CD4-positive, CD25-positive, alpha-beta regulatory T cell (primary cell): ENCODE data around the gene ANKRD27. TPM values are rescaled to one million over a fixed set of nuclear protein-coding genes. Genes with fewer than 3 reads are reported as not detected.
"Not testable (repeated sequence)": the region's sequence is repeated elsewhere in the genome, so short reads cannot be mapped to it uniquely, and the experiment has no call there.

Experiments used
- ATAC-seq, 2 donors: fragments of 150-1000 bp; cut with Tn5 transposase; one replicate each; pipeline ENCODE4 v1.10.0; 2021; ENCODE audit warnings: low read depth in 2 of 2, moderate number of reproducible peaks in 2 of 2, moderate library complexity in 1 of 2
- DNase-seq, 3 donors: peaks; one replicate each; pipeline versions ENCODE4 v3.0.0 to v3.0.0-alpha.2; 2012 to 2022; ENCODE audit warnings: mixed read lengths in 1 of 3
- H3K27ac ChIP-seq: one replicate; pipeline ENCODE4 v1.7.0; 2013; ENCODE audit warnings: mild to moderate bottlenecking, low read length; ENCODE audit not compliant: insufficient read depth, poor library complexity, severe bottlenecking
- H3K27me3 ChIP-seq: one replicate; pipeline ENCODE4 v1.7.0; 2013; ENCODE audit warnings: low read length; ENCODE audit not compliant: control insufficient read depth, insufficient read depth
- H3K36me3 ChIP-seq: one replicate; pipeline ENCODE4 v1.7.0; 2013; ENCODE audit warnings: mild to moderate bottlenecking, low read length, moderate library complexity; ENCODE audit not compliant: control insufficient read depth, insufficient read depth
- H3K4me1 ChIP-seq: 2 replicates; pipeline ENCODE4 v1.7.0; 2013; ENCODE audit warnings: mild to moderate bottlenecking, low read length; ENCODE audit not compliant: insufficient read depth, control insufficient read depth, poor library complexity, severe bottlenecking
- H3K4me3 ChIP-seq: one replicate; pipeline ENCODE4 v1.7.0; 2013; ENCODE audit warnings: low read depth, mild to moderate bottlenecking, low read length, moderate library complexity
- H3K9me3 ChIP-seq, 2 experiments: 1 replicate in 1 of 2; 2 replicates in 1 of 2; pipeline ENCODE4 v1.7.0; 2013; ENCODE audit warnings: low read length in 2 of 2, mild to moderate bottlenecking in 1 of 2, moderate library complexity in 1 of 2; ENCODE audit not compliant: control insufficient read depth in 2 of 2
- H3K27ac Mint-ChIP-seq, 3 donors: one replicate each; pipeline ENCODE4 v1.8.0; 2020 to 2022; ENCODE audit warnings: mild to moderate bottlenecking in 3 of 3, mixed read lengths in 3 of 3, moderate library complexity in 2 of 3
- H3K27me3 Mint-ChIP-seq: one replicate; pipeline ENCODE4 v1.8.0; 2022; ENCODE audit warnings: mild to moderate bottlenecking, mixed read lengths
- H3K36me3 Mint-ChIP-seq: one replicate; pipeline ENCODE4 v1.8.0; 2020; ENCODE audit warnings: mixed read lengths
- H3K4me1 Mint-ChIP-seq, 4 donors: one replicate each; pipeline ENCODE4 v1.8.0; 2020 to 2022; ENCODE audit warnings: mixed read lengths in 4 of 4, mild to moderate bottlenecking in 1 of 4
- H3K4me3 Mint-ChIP-seq, 4 donors: one replicate each; pipeline ENCODE4 v1.8.0; 2020 to 2022; ENCODE audit warnings: mild to moderate bottlenecking in 4 of 4, mixed read lengths in 4 of 4, moderate library complexity in 3 of 4
- H3K9me3 Mint-ChIP-seq, 7 donors: one replicate each; pipeline ENCODE4 v1.8.0; 2020 to 2022; ENCODE audit warnings: mixed read lengths in 7 of 7, mild to moderate bottlenecking in 3 of 7, moderate library complexity in 2 of 7
- polyA plus RNA-seq, 4 donors: library from polyadenylated mRNA; unstranded; fragments of 300-500 nt; fragmentation: Illumina TruSeq; gene quantifications; one replicate each; pipeline ENCODE4 v1.2.3, GENCODE V29; 2021
- total RNA-seq: library from RNA; stranded (reverse); gene quantifications from one replicate; pipeline ENCODE4 v1.2.3, GENCODE V29; 2022

ANKRD27 gene
- total and polyA plus RNA-seq, 5 donors from 2014 or later = 17.2 to 39.0 (median 19.7) TPM

GRCh38 chr19:32599258-32599657, 75.7 kb downstream of the ANKRD27 start:
- Histone ChIP-seq H3K4me1 (no peaks in the 10 kb centered on the region), H3K4me3 (no peak overlapping the region), H3K36me3 (peaks cover 64% of the 10 kb centered on the region), H3K9me3 (no peaks in the 10 kb centered on the region), H3K27me3 (no peaks in the 10 kb centered on the region), H3K27ac (no peak overlapping the region)
- Mint-ChIP-seq H3K9me3 (no peaks in the 10 kb centered on the region), H3K27me3 (no peaks in the 10 kb centered on the region), H3K4me1 (peaks cover 6 to 9% (median 7%) of the 10 kb centered on the region in 4 donors), H3K4me3 (no peak overlapping the region), H3K36me3 (peaks cover 40% of the 10 kb centered on the region), H3K27ac (peak overlapping the region in 1 of 3 donors; percentile 37)
- ATAC-seq (no peak), DNase-seq (no peak)

GRCh38 chr19:32598022-32598421, 77.0 kb downstream of the ANKRD27 start:
- Histone ChIP-seq H3K27me3 (no peaks in the 10 kb centered on the region), H3K4me1 (no peaks in the 10 kb centered on the region), H3K36me3 (peaks cover 53% of the 10 kb centered on the region), H3K27ac (no peak overlapping the region), H3K4me3 (no peak overlapping the region), H3K9me3 (no peaks in the 10 kb centered on the region)
- H3K4me1 Mint-ChIP-seq = peaks cover 6 to 9% (median 7%) of the 10 kb centered on the region in 4 donors
- peaks cover 42% of the 10 kb centered on the region for H3K36me3 Mint-ChIP-seq
- H3K27me3 Mint-ChIP-seq = no peaks in the 10 kb centered on the region
- no peaks in the 10 kb centered on the region for H3K9me3 Mint-ChIP-seq
- H3K4me3 Mint-ChIP-seq = no peak overlapping the region
- H3K27ac Mint-ChIP-seq = no peak overlapping the region
- DNase-seq (no peak), ATAC-seq (no peak)

GRCh38 chr19:32595491-32595890, 79.5 kb downstream of the ANKRD27 start:
- Mint-ChIP-seq H3K27ac (peak overlapping the region in 1 of 3 donors; percentile 43), H3K4me1 (peaks cover 4 to 12% (median 6%) of the 10 kb centered on the region in 4 donors), H3K4me3 (no peak overlapping the region), H3K36me3 (peaks cover 55% of the 10 kb centered on the region), H3K9me3 (peaks cover 0 to 4% (median 0%) of the 10 kb centered on the region in 7 donors), H3K27me3 (no peaks in the 10 kb centered on the region)
- Histone ChIP-seq H3K4me1 (no peaks in the 10 kb centered on the region), H3K9me3 (no peaks in the 10 kb centered on the region), H3K36me3 (peaks cover 39% of the 10 kb centered on the region), H3K27ac (no peak overlapping the region), H3K27me3 (no peaks in the 10 kb centered on the region), H3K4me3 (no peak overlapping the region)
- no peak for ATAC-seq
- no peak for DNase-seq

- peaks cover 0 to 3% (median 0%) of the 10 kb centered on the region in 4 donors for H3K4me1 Mint-ChIP-seq
- Histone ChIP-seq H3K27me3 (no peaks in the 10 kb centered on the region), H3K9me3 (no peaks in the 10 kb centered on the region), H3K4me3 (no peak overlapping the region), H3K36me3 (peaks cover 33% of the 10 kb centered on the region), H3K27ac (no peak overlapping the region), H3K4me1 (no peaks in the 10 kb centered on the region)
- no peak for ATAC-seq
- H3K27me3 Mint-ChIP-seq = no peaks in the 10 kb centered on the region
- H3K27ac Mint-ChIP-seq = peak overlapping the region in 2 of 3 donors; percentile 6 to 55
- no peak overlapping the region for H3K4me3 Mint-ChIP-seq
- DNase-seq = no peak
- H3K36me3 Mint-ChIP-seq = peaks cover 49% of the 10 kb centered on the region
- H3K9me3 Mint-ChIP-seq = peaks cover 0 to 4% (median 0%) of the 10 kb centered on the region in 7 donors
These were observed 81.0 kb downstream of the ANKRD27 start for GRCh38 chr19:32594021-32594420.

GRCh38 chr19:32587747-32588504, 87.1 kb downstream of the ANKRD27 start:
- H3K4me3 ChIP-seq, H3K27ac Mint-ChIP-seq, DNase-seq, ATAC-seq, H3K27me3 ChIP-seq, H3K4me1 ChIP-seq, H3K9me3 Mint-ChIP-seq, H3K9me3 ChIP-seq, H3K27ac ChIP-seq, H3K4me3 Mint-ChIP-seq, H3K27me3 Mint-ChIP-seq: not testable (repeated sequence)
- peaks cover 42% of the 10 kb centered on the region for H3K36me3 Mint-ChIP-seq
- peaks cover 26% of the 10 kb centered on the region for H3K36me3 ChIP-seq
- peaks cover 3 to 36% (median 25%) of the 10 kb centered on the region in 4 donors for H3K4me1 Mint-ChIP-seq

GRCh38 chr19:32581705-32582179, 93.2 kb downstream of the ANKRD27 start:
- Mint-ChIP-seq H3K4me1 (peaks cover 6 to 48% (median 38%) of the 10 kb centered on the region in 4 donors), H3K36me3 (peaks cover 19% of the 10 kb centered on the region), H3K27me3 (no peaks in the 10 kb centered on the region), H3K9me3 (no peaks in the 10 kb centered on the region), H3K27ac (peak overlapping the region; percentile 67 to 75 (median 71)), H3K4me3 (peak overlapping the region; percentile 85 to 96 (median 90))
- peak in 1 of 3 donors; percentile 19 for DNase-seq
- Histone ChIP-seq H3K27me3 (peaks cover 2% of the 10 kb centered on the region), H3K36me3 (peaks cover 20% of the 10 kb centered on the region), H3K4me3 (peak overlapping the region; percentile 85), H3K27ac (no peak overlapping the region), H3K9me3 (no peaks in the 10 kb centered on the region), H3K4me1 (peaks cover 21% of the 10 kb centered on the region)
- no peak for ATAC-seq

- Histone ChIP-seq H3K9me3 (no peaks in the 10 kb centered on the region), H3K36me3 (peaks cover 14% of the 10 kb centered on the region), H3K27ac (peak within 1 kb of the TSS; percentile 77), H3K4me1 (peaks cover 21% of the 10 kb centered on the region), H3K27me3 (peaks cover 2% of the 10 kb centered on the region), H3K4me3 (peak within 1 kb of the TSS; percentile 85)
- peaks cover 3% of the 10 kb centered on the region for H3K27me3 Mint-ChIP-seq
- ATAC-seq = peak; percentile 91 to 95
- H3K9me3 Mint-ChIP-seq = no peaks in the 10 kb centered on the region
- H3K27ac Mint-ChIP-seq = peak within 1 kb of the TSS; percentile 92 to 96 (median 93)
- H3K4me1 Mint-ChIP-seq = peaks cover 6 to 42% (median 32%) of the 10 kb centered on the region in 4 donors
- H3K36me3 Mint-ChIP-seq = peaks cover 13% of the 10 kb centered on the region
- H3K4me3 Mint-ChIP-seq = peak within 1 kb of the TSS; percentile 92 to 97 (median 96)
- peak; percentile 94 to 97 (median 95) for DNase-seq
These were observed 93.9 kb downstream of the ANKRD27 start, which contains the start of gene PDCD5 for GRCh38 chr19:32580901-32581704. Gene PDCD5 (plus strand): TSS chr19:32581190. CDS start chr19:32581262, 72 bp downstream.
